Neutrophil (primary cell): ENCODE measurements around the gene RSPH1.

Source experiments
- H3K27ac ChIP-seq: fragments of 200-600 bp; sonication (generic); 2 replicates; pipeline ENCODE4 v1.5.1; 2016; ENCODE audit warnings: mild to moderate bottlenecking, moderate library complexity
- H3K27me3 ChIP-seq: fragments of 200-600 bp; sonication (generic); 2 replicates; pipeline ENCODE4 v1.6.0; 2016; ENCODE audit warnings: mild to moderate bottlenecking
- H3K36me3 ChIP-seq: fragments of 200-600 bp; sonication (generic); 2 replicates; pipeline ENCODE4 v1.5.1; 2017
- H3K4me1 ChIP-seq, 2 experiments: fragments of 200-600 bp in 1 of 2; sonication (generic) in 1 of 2; 1 replicate in 1 of 2; 2 replicates in 1 of 2; pipeline versions ENCODE4 v1.5.1 to v1.6.1; 2013 to 2016; ENCODE audit warnings: low read depth in 1 of 2, low read length in 1 of 2, mild to moderate bottlenecking in 1 of 2, moderate library complexity in 1 of 2; ENCODE audit not compliant: control insufficient read depth in 1 of 2, insufficient read depth in 1 of 2
- H3K4me3 ChIP-seq, 2 experiments: fragments of 200-600 bp in 1 of 2; sonication (generic) in 1 of 2; 1 replicate in 1 of 2; 2 replicates in 1 of 2; pipeline ENCODE4 v1.5.1; 2013 to 2016; ENCODE audit warnings: low read depth in 1 of 2, low read length in 1 of 2, mild to moderate bottlenecking in 1 of 2, moderate library complexity in 1 of 2
- H3K9me3 ChIP-seq: fragments of 200-600 bp; sonication (generic); 2 replicates; pipeline ENCODE4 v1.5.1; 2016
- TF ChIP-seq, protein P1 (sequence below): fragments of 200-600 bp; sonication (generic); IDR thresholded peaks from 2 replicates; pipeline ENCODE4 v1.5.1; 2016; ENCODE audit warnings: antibody characterized with exemption

RSPH1 gene

DNA sequence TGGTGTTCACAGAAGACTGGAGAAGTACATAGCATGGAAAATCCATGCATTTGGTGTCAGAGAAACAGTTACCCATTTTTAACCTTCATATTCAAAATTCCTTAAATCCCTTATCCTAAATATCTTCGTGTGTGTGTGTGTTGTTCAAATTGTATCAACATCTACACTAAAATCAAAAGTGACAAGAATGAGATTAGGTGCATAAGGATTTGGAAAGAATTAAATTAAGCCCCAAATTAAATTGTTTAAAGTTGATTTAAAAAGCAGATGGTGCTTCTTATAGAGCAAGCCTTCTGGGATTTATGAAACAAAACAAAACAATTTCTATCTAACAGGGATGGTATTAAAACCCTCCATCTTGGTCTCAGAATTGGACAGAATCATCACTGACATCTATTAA is 4.7 kb downstream of the RSPH1 start:
- Histone ChIP-seq H3K27me3 (no peaks in the 10 kb centered on the region), H3K4me3 (no peak overlapping the region), H3K27ac (no peak overlapping the region), H3K9me3 (no peaks in the 10 kb centered on the region), H3K4me1 (peaks cover 23 to 28% of the 10 kb centered on the region in 2 experiments), H3K36me3 (no peaks in the 10 kb centered on the region)
- TF ChIP-seq, protein P1, sequence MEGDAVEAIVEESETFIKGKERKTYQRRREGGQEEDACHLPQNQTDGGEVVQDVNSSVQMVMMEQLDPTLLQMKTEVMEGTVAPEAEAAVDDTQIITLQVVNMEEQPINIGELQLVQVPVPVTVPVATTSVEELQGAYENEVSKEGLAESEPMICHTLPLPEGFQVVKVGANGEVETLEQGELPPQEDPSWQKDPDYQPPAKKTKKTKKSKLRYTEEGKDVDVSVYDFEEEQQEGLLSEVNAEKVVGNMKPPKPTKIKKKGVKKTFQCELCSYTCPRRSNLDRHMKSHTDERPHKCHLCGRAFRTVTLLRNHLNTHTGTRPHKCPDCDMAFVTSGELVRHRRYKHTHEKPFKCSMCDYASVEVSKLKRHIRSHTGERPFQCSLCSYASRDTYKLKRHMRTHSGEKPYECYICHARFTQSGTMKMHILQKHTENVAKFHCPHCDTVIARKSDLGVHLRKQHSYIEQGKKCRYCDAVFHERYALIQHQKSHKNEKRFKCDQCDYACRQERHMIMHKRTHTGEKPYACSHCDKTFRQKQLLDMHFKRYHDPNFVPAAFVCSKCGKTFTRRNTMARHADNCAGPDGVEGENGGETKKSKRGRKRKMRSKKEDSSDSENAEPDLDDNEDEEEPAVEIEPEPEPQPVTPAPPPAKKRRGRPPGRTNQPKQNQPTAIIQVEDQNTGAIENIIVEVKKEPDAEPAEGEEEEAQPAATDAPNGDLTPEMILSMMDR: no peak

DNA sequence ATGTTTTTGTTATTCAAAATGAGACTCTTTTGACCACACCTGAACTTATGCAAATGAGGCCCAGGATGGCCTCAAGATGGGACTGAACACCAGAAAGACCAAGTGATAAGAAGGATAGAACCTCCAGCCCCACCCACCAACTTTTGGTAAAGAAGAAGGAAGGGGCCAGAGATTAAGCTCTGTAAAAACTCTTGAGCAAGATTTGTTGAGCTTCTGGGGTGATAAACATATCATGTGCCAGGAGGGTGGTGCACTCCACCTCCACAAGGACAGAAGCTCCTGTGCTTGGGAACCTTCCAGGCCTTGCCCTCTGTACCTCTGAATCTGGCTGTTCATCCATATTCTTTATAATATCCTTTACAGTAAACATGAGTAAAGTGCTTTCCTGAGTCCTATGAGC is 5.3 kb downstream of the RSPH1 start:
- TF ChIP-seq, protein P1: no peak
- Histone ChIP-seq H3K4me1 (peaks cover 19 to 25% of the 10 kb centered on the region in 2 experiments), H3K4me3 (no peak overlapping the region), H3K36me3 (no peaks in the 10 kb centered on the region), H3K27me3 (no peaks in the 10 kb centered on the region), H3K9me3 (no peaks in the 10 kb centered on the region), H3K27ac (no peak overlapping the region)

DNA sequence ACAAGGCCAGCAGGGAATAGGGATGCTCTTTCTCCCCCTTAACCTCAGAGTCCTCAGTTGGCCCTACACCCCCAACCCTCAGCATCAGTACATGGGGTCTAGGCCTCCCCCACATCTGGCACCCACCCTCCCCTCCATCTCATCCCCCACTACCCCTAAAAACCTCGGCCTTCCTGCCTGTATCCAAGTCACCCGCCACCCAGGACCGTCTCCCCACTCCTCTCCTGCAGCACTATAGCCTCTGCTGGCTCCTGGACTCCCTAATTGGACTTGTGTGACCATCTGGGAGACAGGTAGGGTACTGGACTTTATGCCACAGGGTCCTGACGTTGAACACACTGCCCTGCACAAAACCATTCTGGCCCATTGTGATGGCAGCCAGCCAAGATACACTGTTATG is 6.0 kb downstream of the RSPH1 start:
- H3K4me1 ChIP-seq: peaks cover 15 to 20% of the 10 kb centered on the region in 2 experiments
- H3K27me3 ChIP-seq: no peaks in the 10 kb centered on the region
- no peaks in the 10 kb centered on the region for H3K36me3 ChIP-seq
- H3K27ac ChIP-seq: no peak overlapping the region
- H3K4me3 ChIP-seq: no peak overlapping the region
- TF ChIP-seq, protein P1: no peak
- no peaks in the 10 kb centered on the region for H3K9me3 ChIP-seq

DNA sequence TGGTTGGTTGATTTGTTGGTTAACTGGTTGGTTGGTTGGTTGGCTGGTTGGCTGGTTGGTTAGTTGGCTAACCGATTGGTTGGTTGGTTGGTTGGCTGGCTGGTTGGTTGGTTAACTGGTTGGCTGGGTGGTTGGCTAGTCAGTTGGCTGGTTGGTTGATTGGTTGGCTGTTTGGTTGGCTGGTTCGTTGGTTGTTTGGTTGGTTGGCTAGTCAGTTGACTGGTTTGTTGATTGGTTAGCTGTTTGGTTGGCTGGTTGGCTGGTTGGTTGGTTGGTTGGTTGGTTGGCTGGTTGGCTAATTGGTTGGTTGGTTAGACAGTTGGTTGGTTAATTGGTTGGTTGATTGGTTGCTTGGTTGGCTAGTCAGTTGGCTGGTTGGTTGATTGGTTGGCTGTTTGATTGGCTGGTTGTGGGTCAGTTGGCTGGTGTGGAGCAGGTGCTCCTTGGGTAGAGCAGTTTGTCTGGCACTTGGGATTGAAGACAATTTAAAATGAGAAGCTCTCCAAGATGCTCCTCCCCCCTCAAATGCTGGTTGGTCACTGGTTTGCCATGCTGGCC is 6.9 kb downstream of the RSPH1 start:
- no peak overlapping the region for H3K4me3 ChIP-seq
- no peaks in the 10 kb centered on the region for H3K27me3 ChIP-seq
- TF ChIP-seq, protein P1: no peak

DNA sequence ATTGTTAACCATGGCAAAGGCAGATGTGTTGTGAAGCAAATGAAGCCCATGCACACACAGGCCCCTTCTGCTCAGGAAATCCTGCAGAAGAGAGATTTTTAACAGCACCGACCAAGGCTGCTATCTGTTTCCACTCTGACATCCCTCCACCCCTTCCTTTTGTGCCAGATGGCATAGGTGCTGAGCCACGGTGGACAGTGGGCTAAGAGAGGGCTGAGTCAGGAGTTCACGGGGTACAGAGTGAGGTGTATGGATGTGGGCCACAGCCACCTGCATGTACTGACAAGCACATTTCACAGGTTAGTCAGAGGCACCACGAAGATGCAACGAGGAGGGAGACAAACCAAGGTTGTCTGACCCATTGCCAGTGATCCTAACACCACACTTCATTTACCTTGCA is 9.5 kb downstream of the RSPH1 start:
- H3K4me3 ChIP-seq: no peak overlapping the region
- TF ChIP-seq, protein P1: no peak

More for the DNA sequence above, 6.9 kb downstream of the RSPH1 start:
- Histone ChIP-seq H3K9me3 (no peaks in the 10 kb centered on the region), H3K27ac (no peak overlapping the region), H3K36me3 (no peaks in the 10 kb centered on the region), H3K4me1 (peaks cover 15 to 20% of the 10 kb centered on the region in 2 experiments)

DNA sequence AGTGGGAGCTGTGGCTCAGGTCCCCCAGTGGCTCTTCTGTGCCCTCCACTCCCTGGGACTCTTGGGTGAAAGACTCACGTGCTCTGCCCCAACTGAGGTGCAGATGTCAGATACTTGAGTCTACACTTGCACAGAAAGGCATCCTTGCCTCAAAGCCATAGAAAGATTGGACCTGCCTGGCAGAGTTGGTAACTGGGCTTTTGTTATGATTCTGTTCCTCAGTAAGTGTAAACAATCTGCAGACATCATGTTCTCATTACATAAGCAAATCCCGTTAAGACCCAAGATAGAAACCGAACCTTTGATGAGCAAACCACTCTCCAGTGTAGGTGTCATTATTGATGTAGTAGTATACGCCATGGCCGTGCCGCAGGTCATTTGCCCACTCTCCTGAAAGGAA is 10.0 kb downstream of the RSPH1 start:
- Histone ChIP-seq H3K4me1 (peaks cover 3 to 4% of the 10 kb centered on the region in 2 experiments), H3K27ac (no peak overlapping the region), H3K36me3 (no peaks in the 10 kb centered on the region), H3K4me3 (no peak overlapping the region), H3K27me3 (no peaks in the 10 kb centered on the region), H3K9me3 (no peaks in the 10 kb centered on the region)
- TF ChIP-seq, protein P1: no peak

More for the DNA sequence above, 9.5 kb downstream of the RSPH1 start:
- no peaks in the 10 kb centered on the region for H3K9me3 ChIP-seq
- peaks cover 3 to 8% of the 10 kb centered on the region in 2 experiments for H3K4me1 ChIP-seq
- no peaks in the 10 kb centered on the region for H3K27me3 ChIP-seq
- no peaks in the 10 kb centered on the region for H3K36me3 ChIP-seq
- no peak overlapping the region for H3K27ac ChIP-seq
